ENCODE data around the gene RTN4R. TPM values are rescaled to one million over a fixed set of nuclear protein-coding genes. Genes with fewer than 3 reads are reported as not detected.

Gene RTN4R
- total RNA-seq, 1 donor from 2014 or later: 0.43 TPM

DNA sequence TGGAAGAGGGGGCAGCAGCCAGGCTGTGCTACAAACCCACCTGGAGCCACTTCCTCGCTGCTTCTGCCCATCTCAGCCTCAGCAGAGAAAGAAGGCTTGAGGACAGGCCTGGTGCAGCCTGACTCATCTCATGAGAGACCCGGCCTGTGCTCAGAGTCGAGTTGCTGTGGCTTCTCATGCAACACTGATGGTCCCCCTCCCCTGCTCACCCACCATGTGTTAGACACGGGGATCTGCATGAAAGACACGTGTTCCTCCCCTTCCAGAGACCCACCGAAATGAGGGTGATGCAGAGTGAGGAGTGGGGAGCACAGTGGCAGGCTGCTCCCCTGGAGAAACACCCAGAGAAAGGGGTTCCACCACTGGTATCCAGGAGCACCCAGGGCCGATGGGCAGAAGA is 15.0 kb downstream of the RTN4R start:
- Histone ChIP-seq H3K4me1 (peaks cover 0 to 8% of the 10 kb centered on the region in 2 donors), H3K36me3 (no peaks in the 10 kb centered on the region), H3K9me3 (no peaks in the 10 kb centered on the region), H3K27me3 (no peaks in the 10 kb centered on the region), H3K27ac (no peak overlapping the region), H3K4me3 (no peak overlapping the region)
- no peak for DNase-seq (ENCODE audit: low spot score in 2 of 2)
- intact Hi-C loops (cut with DNase I): no loop called here
- TF ChIP-seq, protein P1, sequence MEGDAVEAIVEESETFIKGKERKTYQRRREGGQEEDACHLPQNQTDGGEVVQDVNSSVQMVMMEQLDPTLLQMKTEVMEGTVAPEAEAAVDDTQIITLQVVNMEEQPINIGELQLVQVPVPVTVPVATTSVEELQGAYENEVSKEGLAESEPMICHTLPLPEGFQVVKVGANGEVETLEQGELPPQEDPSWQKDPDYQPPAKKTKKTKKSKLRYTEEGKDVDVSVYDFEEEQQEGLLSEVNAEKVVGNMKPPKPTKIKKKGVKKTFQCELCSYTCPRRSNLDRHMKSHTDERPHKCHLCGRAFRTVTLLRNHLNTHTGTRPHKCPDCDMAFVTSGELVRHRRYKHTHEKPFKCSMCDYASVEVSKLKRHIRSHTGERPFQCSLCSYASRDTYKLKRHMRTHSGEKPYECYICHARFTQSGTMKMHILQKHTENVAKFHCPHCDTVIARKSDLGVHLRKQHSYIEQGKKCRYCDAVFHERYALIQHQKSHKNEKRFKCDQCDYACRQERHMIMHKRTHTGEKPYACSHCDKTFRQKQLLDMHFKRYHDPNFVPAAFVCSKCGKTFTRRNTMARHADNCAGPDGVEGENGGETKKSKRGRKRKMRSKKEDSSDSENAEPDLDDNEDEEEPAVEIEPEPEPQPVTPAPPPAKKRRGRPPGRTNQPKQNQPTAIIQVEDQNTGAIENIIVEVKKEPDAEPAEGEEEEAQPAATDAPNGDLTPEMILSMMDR (IDR thresholded peaks at IDR 0.05): no peak

DNA sequence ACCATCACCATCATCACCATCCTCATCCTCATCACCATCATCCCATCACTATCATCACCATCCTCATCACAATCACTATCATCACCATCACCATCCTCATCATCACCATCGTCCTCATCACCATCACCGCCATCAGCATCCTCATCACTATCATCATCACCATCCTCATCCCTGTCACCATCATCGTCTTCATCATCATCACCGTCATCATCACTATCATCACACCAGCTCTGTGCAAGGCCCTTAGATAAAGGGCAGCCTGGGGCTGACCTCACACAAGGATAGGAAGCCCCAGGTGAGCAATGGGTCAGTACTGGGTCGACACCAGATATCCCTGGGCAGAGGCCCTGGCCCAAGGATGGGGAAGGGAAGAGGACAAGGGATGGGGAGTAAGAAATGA is 16.1 kb downstream of the RTN4R start:
- Histone ChIP-seq H3K4me3 (no peak overlapping the region), H3K27me3 (no peaks in the 10 kb centered on the region), H3K27ac (no peak overlapping the region), H3K4me1 (peaks cover 0 to 8% of the 10 kb centered on the region in 2 donors), H3K9me3 (no peaks in the 10 kb centered on the region), H3K36me3 (no peaks in the 10 kb centered on the region)
- no peak for DNase-seq (ENCODE audit: low spot score in 2 of 2)
- intact Hi-C loops (cut with DNase I): no loop called here
- TF ChIP-seq, protein P1 (IDR thresholded peaks at IDR 0.05): no peak

DNA sequence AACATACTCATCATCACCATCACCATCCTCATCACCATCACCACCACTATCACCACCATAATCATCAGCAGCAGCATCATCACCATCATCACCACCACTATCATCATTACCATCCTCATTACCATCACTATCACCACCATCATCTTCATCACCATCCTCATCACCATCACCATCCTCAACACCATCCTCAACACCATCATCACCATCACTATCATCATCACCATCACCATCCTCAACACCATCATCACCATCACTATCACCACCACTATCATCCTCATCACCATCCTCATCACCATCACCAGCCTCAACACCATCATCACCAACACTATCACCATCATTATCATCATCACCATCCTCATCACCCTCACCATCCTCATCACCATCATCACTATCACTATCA is 16.6 kb downstream of the RTN4R start:
- intact Hi-C loops (cut with DNase I): no loop called here

DNA sequence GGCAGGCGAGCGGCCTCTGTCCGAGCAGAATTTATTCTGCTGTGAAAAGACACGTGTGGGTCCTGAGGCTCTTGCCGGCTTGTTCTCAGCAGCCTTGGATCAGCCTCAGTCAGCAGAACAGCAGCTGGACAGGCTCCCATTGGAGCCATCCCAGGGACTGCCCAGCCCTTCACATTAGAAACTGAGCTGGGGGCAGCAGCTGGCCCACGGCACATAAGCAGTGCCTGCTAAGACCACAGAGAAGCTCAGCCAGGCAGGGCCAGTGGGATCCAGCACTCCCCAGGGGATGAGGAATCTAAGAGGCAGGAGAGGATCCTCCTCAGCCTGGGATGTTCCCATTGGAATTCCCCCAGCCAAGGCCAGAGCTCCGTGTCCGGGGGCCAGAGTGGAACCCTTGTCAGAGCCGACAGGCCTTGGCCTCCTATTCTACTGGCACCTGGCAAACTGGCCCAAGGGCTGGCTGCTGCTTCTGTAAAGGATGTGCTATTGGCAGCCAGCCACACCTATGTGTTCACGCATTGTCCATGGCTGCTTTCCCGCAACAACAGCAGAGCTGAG is 18.2 kb downstream of the RTN4R start:
- peaks cover 0 to 8% of the 10 kb centered on the region in 2 donors for H3K4me1 ChIP-seq
- DNase-seq (ENCODE audit: low spot score in 2 of 2): no peak
- H3K4me3 ChIP-seq: no peak overlapping the region
- no peak overlapping the region for H3K27ac ChIP-seq
- no peaks in the 10 kb centered on the region for H3K36me3 ChIP-seq
- TF ChIP-seq, protein P1 (IDR thresholded peaks at IDR 0.05): no peak
- no peaks in the 10 kb centered on the region for H3K27me3 ChIP-seq
- H3K9me3 ChIP-seq: no peaks in the 10 kb centered on the region
- intact Hi-C loops (cut with DNase I): no loop called here

More for the DNA sequence above, 16.6 kb downstream of the RTN4R start:
- Histone ChIP-seq H3K9me3 (no peaks in the 10 kb centered on the region), H3K4me1 (peaks cover 0 to 8% of the 10 kb centered on the region in 2 donors), H3K27me3 (no peaks in the 10 kb centered on the region), H3K4me3 (no peak overlapping the region), H3K27ac (no peak overlapping the region), H3K36me3 (no peaks in the 10 kb centered on the region)
- no peak for DNase-seq (ENCODE audit: low spot score in 2 of 2)
- TF ChIP-seq, protein P1 (IDR thresholded peaks at IDR 0.05): no peak

DNA sequence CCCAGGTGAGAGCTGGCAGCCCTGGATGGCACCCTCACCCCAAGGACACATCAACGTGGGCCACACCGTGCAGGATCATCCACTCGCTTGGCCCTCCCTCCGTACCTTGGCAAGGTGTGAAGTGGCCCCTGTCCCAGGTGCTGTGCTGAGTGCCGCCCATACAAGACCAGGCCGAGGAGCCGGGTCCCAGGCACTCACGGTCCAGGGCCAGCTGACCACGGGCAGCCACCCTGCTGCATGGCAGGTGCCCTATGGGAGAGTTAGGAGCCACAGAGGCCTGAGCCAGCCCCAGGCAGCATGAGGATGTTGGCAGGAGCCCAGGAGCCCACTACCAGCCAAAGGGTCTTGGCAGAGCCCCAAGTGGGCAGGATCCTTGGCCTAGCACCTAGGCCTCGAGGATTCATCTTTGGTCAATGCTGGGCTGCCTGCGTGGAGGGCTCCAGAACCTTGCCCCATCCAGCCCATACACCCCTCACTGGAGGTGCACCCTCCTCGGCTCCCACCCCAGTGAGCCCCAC is 19.6 kb downstream of the RTN4R start:
- Histone ChIP-seq H3K27ac (no peak overlapping the region), H3K4me3 (no peak overlapping the region), H3K9me3 (no peaks in the 10 kb centered on the region), H3K4me1 (peaks cover 0 to 13% of the 10 kb centered on the region in 2 donors), H3K36me3 (no peaks in the 10 kb centered on the region), H3K27me3 (no peaks in the 10 kb centered on the region)
- intact Hi-C loops (cut with DNase I): no loop called here
- no peak for DNase-seq (ENCODE audit: low spot score in 2 of 2)
- TF ChIP-seq, protein P1 (IDR thresholded peaks at IDR 0.05): no peak

Measured in ascending aorta (tissue), 2 donors.